Measurements from ENCODE around the gene COG5.

GRCh38 chr7:107600816-107601215 lies 37.1 kb upstream of the COG5 start:
- no peak for TF ChIP-seq CTCF (IDR thresholded peaks at IDR 0.05)
- no peak for TF ChIP-seq POLR2A (IDR thresholded peaks at IDR 0.05)

All from right lobe of liver (tissue), 4 donors.